ENCODE data around the gene MTTP. TPM values are rescaled to one million over a fixed set of nuclear protein-coding genes. Genes with fewer than 3 reads are reported as not detected.

Gene MTTP
- total and polyA plus RNA-seq, 2 donors (not counting 1 experiment from before 2014, with no cell fraction given) = 0.03 to 0.83 TPM

DNA sequence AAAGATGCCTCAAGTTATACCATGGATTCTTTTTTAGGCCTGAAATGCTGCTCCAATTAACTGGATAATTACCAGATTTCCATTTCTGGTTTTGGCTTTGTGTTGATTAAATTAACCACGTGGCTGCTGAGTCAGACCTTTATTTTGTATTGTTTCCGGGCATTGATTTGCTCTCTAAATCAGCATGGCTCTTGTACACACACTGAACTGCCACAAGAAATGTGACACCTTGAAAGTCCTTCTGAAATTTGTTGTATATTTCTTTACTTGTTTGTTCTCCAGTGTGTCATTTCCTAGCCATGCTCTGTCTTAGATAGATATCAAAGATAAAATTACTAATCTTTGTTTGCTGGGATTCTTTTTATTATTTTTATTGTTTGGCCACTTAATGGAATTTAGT, 11.7 kb downstream of the MTTP start:
- H3K27me3 ChIP-seq (ENCODE audit: control insufficient read depth, insufficient read depth, low read length) = no peaks in the 10 kb centered on the region
- no peak for TF ChIP-seq CTCF (conservative IDR thresholded peaks at IDR 0.05 in 1 of 2, IDR thresholded peaks at IDR 0.05 in 1 of 2; ENCODE audit: low read depth in 1 of 2, low read length in 2 of 2)
- no peak for TF ChIP-seq EZH2 (IDR thresholded peaks at IDR 0.05; ENCODE audit: low read length, missing control alignments)

GRCh38 chr4:99586797-99587196, 12.2 kb downstream of the MTTP start:
- Histone ChIP-seq H3K27me3 (ENCODE audit: control insufficient read depth, insufficient read depth, low read length) (no peaks in the 10 kb centered on the region), H4K20me1 (ENCODE audit: control insufficient read depth, extremely low read depth, insufficient read depth, low read length) (no peaks in the 10 kb centered on the region), H3K27ac (ENCODE audit: insufficient read depth, low read length) (no peak overlapping the region), H2AFZ (ENCODE audit: low read length) (no peak overlapping the region), H3K4me1 (ENCODE audit: control insufficient read depth, extremely low read depth, insufficient read depth, low read length) (no peaks in the 10 kb centered on the region), H3K4me3 (replicated peaks in 1 of 4; ENCODE audit: control extremely low read depth in 1 of 4, insufficient read depth in 1 of 4, low read depth in 3 of 4, low read length in 4 of 4) (no peak overlapping the region), H3K9ac (ENCODE audit: insufficient read depth, low read length) (no peak overlapping the region), H3K9me3 (ENCODE audit: control insufficient read depth, insufficient read depth, low read depth, low read length) (no peaks in the 10 kb centered on the region), H3K4me2 (ENCODE audit: extremely low read depth, insufficient read depth, low read length) (no peak overlapping the region), H3K79me2 (ENCODE audit: control insufficient read depth, insufficient read depth, low read length) (no peaks in the 10 kb centered on the region), H3K36me3 (ENCODE audit: control insufficient read depth, insufficient read depth, low read length) (no peaks in the 10 kb centered on the region)
- no peak for DNase-seq (ENCODE audit: low read depth in 2 of 2)
- TF ChIP-seq EZH2 (IDR thresholded peaks at IDR 0.05; ENCODE audit: low read length, missing control alignments) (no peak), CTCF (conservative IDR thresholded peaks at IDR 0.05 in 1 of 2, IDR thresholded peaks at IDR 0.05 in 1 of 2; ENCODE audit: low read depth in 1 of 2, low read length in 2 of 2) (no peak)

More for the DNA sequence above, 11.7 kb downstream of the MTTP start:
- H3K4me2 ChIP-seq (ENCODE audit: extremely low read depth, insufficient read depth, low read length) = no peak overlapping the region
- H2AFZ ChIP-seq (ENCODE audit: low read length) = no peak overlapping the region
- no peaks in the 10 kb centered on the region for H4K20me1 ChIP-seq (ENCODE audit: control insufficient read depth, extremely low read depth, insufficient read depth, low read length)
- DNase-seq (ENCODE audit: low read depth in 2 of 2) = no peak
- no peaks in the 10 kb centered on the region for H3K9me3 ChIP-seq (ENCODE audit: control insufficient read depth, insufficient read depth, low read depth, low read length)
- H3K9ac ChIP-seq (ENCODE audit: insufficient read depth, low read length) = no peak overlapping the region
- H3K4me1 ChIP-seq (ENCODE audit: control insufficient read depth, extremely low read depth, insufficient read depth, low read length) = no peaks in the 10 kb centered on the region
- H3K79me2 ChIP-seq (ENCODE audit: control insufficient read depth, insufficient read depth, low read length) = no peaks in the 10 kb centered on the region
- H3K27ac ChIP-seq (ENCODE audit: insufficient read depth, low read length) = no peak overlapping the region
- no peaks in the 10 kb centered on the region for H3K36me3 ChIP-seq (ENCODE audit: control insufficient read depth, insufficient read depth, low read length)
- H3K4me3 ChIP-seq (replicated peaks in 1 of 4; ENCODE audit: control extremely low read depth in 1 of 4, insufficient read depth in 1 of 4, low read depth in 3 of 4, low read length in 4 of 4) = no peak overlapping the region

DNA sequence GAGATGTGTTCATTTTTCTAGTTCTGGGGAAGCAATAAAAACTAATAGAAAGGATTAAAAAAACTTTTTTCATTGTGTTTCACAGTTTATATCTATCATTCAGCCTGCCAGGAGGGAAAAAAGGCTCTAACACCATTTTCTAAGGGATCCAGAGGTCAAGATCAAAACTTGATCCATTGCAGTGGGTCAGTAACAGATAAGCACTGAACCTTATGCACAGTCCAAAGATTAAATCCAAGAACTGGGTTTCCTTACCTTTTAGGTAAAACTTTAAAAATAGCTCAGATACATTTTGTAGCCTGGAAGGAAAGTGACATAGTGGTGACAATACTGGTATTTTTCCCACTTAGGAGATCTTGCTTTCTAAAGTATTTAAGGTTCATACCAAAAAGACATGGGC, 12.7 kb downstream of the MTTP start:
- DNase-seq (ENCODE audit: low read depth in 2 of 2) = no peak
- TF ChIP-seq CTCF (conservative IDR thresholded peaks at IDR 0.05 in 1 of 2, IDR thresholded peaks at IDR 0.05 in 1 of 2; ENCODE audit: low read depth in 1 of 2, low read length in 2 of 2) (no peak), EZH2 (IDR thresholded peaks at IDR 0.05; ENCODE audit: low read length, missing control alignments) (no peak)
- Histone ChIP-seq H3K36me3 (ENCODE audit: control insufficient read depth, insufficient read depth, low read length) (no peaks in the 10 kb centered on the region), H2AFZ (ENCODE audit: low read length) (no peak overlapping the region), H3K4me3 (replicated peaks in 1 of 4; ENCODE audit: control extremely low read depth in 1 of 4, insufficient read depth in 1 of 4, low read depth in 3 of 4, low read length in 4 of 4) (no peak overlapping the region), H3K4me2 (ENCODE audit: extremely low read depth, insufficient read depth, low read length) (no peak overlapping the region), H3K4me1 (ENCODE audit: control insufficient read depth, extremely low read depth, insufficient read depth, low read length) (no peaks in the 10 kb centered on the region), H4K20me1 (ENCODE audit: control insufficient read depth, extremely low read depth, insufficient read depth, low read length) (no peaks in the 10 kb centered on the region), H3K79me2 (ENCODE audit: control insufficient read depth, insufficient read depth, low read length) (no peaks in the 10 kb centered on the region), H3K9ac (ENCODE audit: insufficient read depth, low read length) (no peak overlapping the region), H3K27me3 (ENCODE audit: control insufficient read depth, insufficient read depth, low read length) (no peaks in the 10 kb centered on the region), H3K27ac (ENCODE audit: insufficient read depth, low read length) (no peak overlapping the region), H3K9me3 (ENCODE audit: control insufficient read depth, insufficient read depth, low read depth, low read length) (no peaks in the 10 kb centered on the region)
